ENCODE measurements around the gene DGKB. TPM values are rescaled to one million over a fixed set of nuclear protein-coding genes. Genes with fewer than 3 reads are reported as not detected.

DGKB gene
- total and polyA plus RNA-seq, 2 donors (not counting 1 experiment from before 2014, with no cell fraction given) = 0.31 TPM; not detected in 1

DNA sequence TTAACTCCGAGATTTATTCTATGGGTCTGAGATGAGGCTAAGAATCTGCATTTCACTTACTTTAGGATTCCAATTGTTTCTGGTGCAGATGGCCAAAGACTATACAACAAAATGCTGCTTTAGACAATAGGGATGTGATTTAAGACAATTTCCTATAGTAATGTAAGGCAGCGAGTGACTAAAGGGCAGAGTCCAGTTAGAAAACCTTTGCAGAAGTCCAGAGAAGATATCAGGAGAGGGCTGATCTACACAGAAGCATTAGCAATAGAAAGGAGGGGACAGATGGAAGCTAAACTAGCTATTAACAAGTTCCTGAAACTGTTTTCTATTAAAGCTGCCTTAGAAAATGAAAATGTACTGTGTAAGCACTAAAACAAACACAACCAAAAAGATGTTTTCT lies 398.9 kb downstream of the DGKB start:
- Histone ChIP-seq H2AFZ (ENCODE audit: low read length) (no peak overlapping the region), H3K4me3 (replicated peaks in 1 of 4; ENCODE audit: control extremely low read depth in 1 of 4, insufficient read depth in 1 of 4, low read depth in 3 of 4, low read length in 4 of 4) (no peak overlapping the region), H3K79me2 (ENCODE audit: control insufficient read depth, insufficient read depth, low read length) (no peaks in the 10 kb centered on the region), H3K4me1 (ENCODE audit: control insufficient read depth, extremely low read depth, insufficient read depth, low read length) (no peaks in the 10 kb centered on the region), H3K27me3 (ENCODE audit: control insufficient read depth, insufficient read depth, low read length) (no peaks in the 10 kb centered on the region), H3K9me3 (ENCODE audit: control insufficient read depth, insufficient read depth, low read depth, low read length) (no peaks in the 10 kb centered on the region), H4K20me1 (ENCODE audit: control insufficient read depth, extremely low read depth, insufficient read depth, low read length) (no peaks in the 10 kb centered on the region), H3K27ac (ENCODE audit: insufficient read depth, low read length) (no peak overlapping the region), H3K36me3 (ENCODE audit: control insufficient read depth, insufficient read depth, low read length) (no peaks in the 10 kb centered on the region), H3K9ac (ENCODE audit: insufficient read depth, low read length) (no peak overlapping the region), H3K4me2 (ENCODE audit: extremely low read depth, insufficient read depth, low read length) (no peak overlapping the region)
- TF ChIP-seq, protein P1, sequence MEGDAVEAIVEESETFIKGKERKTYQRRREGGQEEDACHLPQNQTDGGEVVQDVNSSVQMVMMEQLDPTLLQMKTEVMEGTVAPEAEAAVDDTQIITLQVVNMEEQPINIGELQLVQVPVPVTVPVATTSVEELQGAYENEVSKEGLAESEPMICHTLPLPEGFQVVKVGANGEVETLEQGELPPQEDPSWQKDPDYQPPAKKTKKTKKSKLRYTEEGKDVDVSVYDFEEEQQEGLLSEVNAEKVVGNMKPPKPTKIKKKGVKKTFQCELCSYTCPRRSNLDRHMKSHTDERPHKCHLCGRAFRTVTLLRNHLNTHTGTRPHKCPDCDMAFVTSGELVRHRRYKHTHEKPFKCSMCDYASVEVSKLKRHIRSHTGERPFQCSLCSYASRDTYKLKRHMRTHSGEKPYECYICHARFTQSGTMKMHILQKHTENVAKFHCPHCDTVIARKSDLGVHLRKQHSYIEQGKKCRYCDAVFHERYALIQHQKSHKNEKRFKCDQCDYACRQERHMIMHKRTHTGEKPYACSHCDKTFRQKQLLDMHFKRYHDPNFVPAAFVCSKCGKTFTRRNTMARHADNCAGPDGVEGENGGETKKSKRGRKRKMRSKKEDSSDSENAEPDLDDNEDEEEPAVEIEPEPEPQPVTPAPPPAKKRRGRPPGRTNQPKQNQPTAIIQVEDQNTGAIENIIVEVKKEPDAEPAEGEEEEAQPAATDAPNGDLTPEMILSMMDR (conservative IDR thresholded peaks at IDR 0.05 in 1 of 2, IDR thresholded peaks at IDR 0.05 in 1 of 2; ENCODE audit: low read depth in 1 of 2, low read length in 2 of 2) = no peak
- no peak for TF ChIP-seq EZH2 (IDR thresholded peaks at IDR 0.05; ENCODE audit: low read length, missing control alignments)
- no peak for DNase-seq (ENCODE audit: low read depth in 2 of 2)

DNA sequence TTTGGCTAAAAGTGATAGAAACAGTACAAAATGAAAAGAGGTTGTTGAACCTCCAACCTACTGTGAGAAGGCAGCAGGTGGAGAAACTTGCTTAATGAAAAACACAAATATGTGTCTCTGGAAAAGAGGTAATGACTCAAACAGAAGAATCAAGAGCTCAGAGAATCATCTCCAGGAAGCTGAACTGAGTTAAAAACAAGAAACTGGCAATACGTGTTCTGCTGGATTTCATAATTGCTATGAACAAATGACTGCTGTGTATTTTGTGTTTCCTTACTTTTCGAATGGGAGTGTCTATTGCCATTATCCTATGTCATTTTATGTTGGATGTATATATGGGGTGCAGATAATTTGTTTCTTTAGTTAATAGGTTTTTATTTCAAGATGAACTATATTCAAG lies 401.1 kb downstream of the DGKB start:
- Histone ChIP-seq H3K79me2 (ENCODE audit: control insufficient read depth, insufficient read depth, low read length) (no peaks in the 10 kb centered on the region), H3K9ac (ENCODE audit: insufficient read depth, low read length) (no peak overlapping the region), H3K4me2 (ENCODE audit: extremely low read depth, insufficient read depth, low read length) (no peak overlapping the region), H2AFZ (ENCODE audit: low read length) (no peak overlapping the region), H3K9me3 (ENCODE audit: control insufficient read depth, insufficient read depth, low read depth, low read length) (no peaks in the 10 kb centered on the region), H3K27ac (ENCODE audit: insufficient read depth, low read length) (no peak overlapping the region), H3K27me3 (ENCODE audit: control insufficient read depth, insufficient read depth, low read length) (no peaks in the 10 kb centered on the region), H3K36me3 (ENCODE audit: control insufficient read depth, insufficient read depth, low read length) (no peaks in the 10 kb centered on the region), H3K4me1 (ENCODE audit: control insufficient read depth, extremely low read depth, insufficient read depth, low read length) (no peaks in the 10 kb centered on the region), H3K4me3 (replicated peaks in 1 of 4; ENCODE audit: control extremely low read depth in 1 of 4, insufficient read depth in 1 of 4, low read depth in 3 of 4, low read length in 4 of 4) (no peak overlapping the region), H4K20me1 (ENCODE audit: control insufficient read depth, extremely low read depth, insufficient read depth, low read length) (no peaks in the 10 kb centered on the region)
- DNase-seq (ENCODE audit: low read depth in 2 of 2) = no peak
- TF ChIP-seq, protein P1 (conservative IDR thresholded peaks at IDR 0.05 in 1 of 2, IDR thresholded peaks at IDR 0.05 in 1 of 2; ENCODE audit: low read depth in 1 of 2, low read length in 2 of 2) = no peak
- no peak for TF ChIP-seq EZH2 (IDR thresholded peaks at IDR 0.05; ENCODE audit: low read length, missing control alignments)

DNA sequence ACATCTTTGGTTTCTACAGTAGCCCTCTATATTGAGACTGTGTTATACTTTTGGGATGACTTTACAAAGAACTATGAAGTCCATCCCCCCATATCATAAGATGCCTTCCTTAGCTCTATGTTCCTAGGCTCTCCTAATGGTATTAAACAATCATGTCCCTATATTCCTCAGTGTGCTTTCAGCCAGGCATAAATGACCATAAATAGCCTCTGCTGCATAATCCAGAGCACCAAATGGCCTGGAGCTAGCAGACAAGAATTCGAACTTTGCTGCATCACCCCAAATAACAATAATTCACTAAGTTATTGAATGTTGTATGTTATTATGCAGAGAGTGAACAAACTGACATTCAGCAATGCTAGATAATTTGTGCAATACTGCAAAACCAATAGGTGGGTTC lies 405.2 kb downstream of the DGKB start:
- Histone ChIP-seq H3K9me3 (ENCODE audit: control insufficient read depth, insufficient read depth, low read depth, low read length) (no peaks in the 10 kb centered on the region), H3K79me2 (ENCODE audit: control insufficient read depth, insufficient read depth, low read length) (no peaks in the 10 kb centered on the region), H2AFZ (ENCODE audit: low read length) (no peak overlapping the region), H3K36me3 (ENCODE audit: control insufficient read depth, insufficient read depth, low read length) (no peaks in the 10 kb centered on the region), H3K4me2 (ENCODE audit: extremely low read depth, insufficient read depth, low read length) (no peak overlapping the region), H3K9ac (ENCODE audit: insufficient read depth, low read length) (no peak overlapping the region), H3K27me3 (ENCODE audit: control insufficient read depth, insufficient read depth, low read length) (no peaks in the 10 kb centered on the region), H3K27ac (ENCODE audit: insufficient read depth, low read length) (no peak overlapping the region), H3K4me1 (ENCODE audit: control insufficient read depth, extremely low read depth, insufficient read depth, low read length) (no peaks in the 10 kb centered on the region), H4K20me1 (ENCODE audit: control insufficient read depth, extremely low read depth, insufficient read depth, low read length) (no peaks in the 10 kb centered on the region), H3K4me3 (replicated peaks in 1 of 4; ENCODE audit: control extremely low read depth in 1 of 4, insufficient read depth in 1 of 4, low read depth in 3 of 4, low read length in 4 of 4) (no peak overlapping the region)
- DNase-seq (ENCODE audit: low read depth in 2 of 2) = no peak
- TF ChIP-seq EZH2 (IDR thresholded peaks at IDR 0.05; ENCODE audit: low read length, missing control alignments) = no peak
- TF ChIP-seq, protein P1 (conservative IDR thresholded peaks at IDR 0.05 in 1 of 2, IDR thresholded peaks at IDR 0.05 in 1 of 2; ENCODE audit: low read depth in 1 of 2, low read length in 2 of 2) = no peak
